ENCODE data around the gene RUNDC1. TPM values are rescaled to one million over a fixed set of nuclear protein-coding genes. Genes with fewer than 3 reads are reported as not detected.

Gene RUNDC1
- total RNA-seq, 1 experiment from 2014 or later: 13.8 TPM

DNA sequence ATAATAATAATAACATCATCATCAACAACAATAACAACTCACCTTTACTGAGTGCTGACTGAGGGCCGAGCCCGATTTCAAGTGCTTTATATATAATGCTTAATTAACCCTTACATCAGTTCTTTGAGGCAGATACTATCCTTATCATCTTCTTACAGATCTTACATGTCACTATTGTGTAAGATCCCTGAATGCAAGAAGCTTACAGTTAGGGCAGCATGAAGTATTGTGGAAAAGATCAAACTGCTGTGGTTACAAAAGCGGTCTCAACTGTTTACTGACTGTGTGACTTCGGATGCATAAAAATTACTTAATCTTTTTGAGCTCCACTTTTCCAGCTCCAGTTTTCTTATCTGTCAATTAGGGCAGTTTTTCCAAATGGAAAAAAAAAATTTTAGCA lies 38.6 kb downstream of the RUNDC1 start:
- no peak for DNase-seq (ENCODE audit: low spot score)

GRCh38 chr17:43019418-43019817 lies 39.1 kb downstream of the RUNDC1 start:
- no peak for DNase-seq (ENCODE audit: low spot score)

- no peak for DNase-seq (ENCODE audit: low spot score)
Observed at GRCh38 chr17:43020030-43020621, 39.8 kb downstream of the RUNDC1 start.

GRCh38 chr17:43020789-43021740 lies 40.7 kb downstream of the RUNDC1 start:
- DNase-seq (ENCODE audit: low spot score): peak; percentile 45

DNA sequence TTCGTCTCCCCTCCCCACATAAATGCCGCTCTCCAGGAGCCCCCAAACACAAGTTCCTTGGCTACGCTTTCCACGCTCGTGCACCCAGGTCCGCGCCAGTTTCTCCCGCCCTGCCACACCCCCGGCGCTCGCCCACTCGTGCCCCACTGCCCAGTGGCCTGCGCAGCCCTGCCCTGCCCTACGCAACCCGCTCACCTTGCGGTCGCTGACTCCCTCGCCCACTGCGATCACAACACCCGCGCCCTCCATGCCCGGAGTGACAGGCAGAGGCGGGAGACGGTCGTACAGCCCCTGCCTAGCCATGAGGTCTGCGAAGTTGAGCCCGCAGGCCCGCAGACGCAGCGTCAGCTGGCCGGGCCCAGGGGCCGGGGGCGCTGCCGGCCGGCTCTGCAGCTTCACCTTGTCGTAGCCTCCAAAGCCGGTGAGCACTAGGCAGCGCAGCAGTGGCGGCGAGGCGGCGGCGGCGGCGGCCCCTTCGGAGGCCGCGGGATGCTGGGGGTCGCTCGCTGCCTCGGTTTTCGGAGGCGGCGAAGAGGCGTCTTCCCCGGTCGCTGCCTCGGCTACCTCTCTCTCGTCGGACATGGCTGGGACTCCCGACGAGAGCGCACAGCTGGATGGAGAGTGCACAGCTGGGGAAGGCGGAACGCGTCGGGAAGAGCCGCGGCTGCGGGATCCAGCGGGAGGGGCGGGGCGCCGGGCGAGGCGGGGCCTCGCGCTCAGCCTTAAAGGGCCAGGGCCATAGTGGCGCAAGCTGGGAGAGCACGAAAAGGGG lies 41.6 kb downstream of the RUNDC1 start, which contains the start of gene VAT1:
TSS of gene VAT1 (minus strand) at position 645 of the 772 bp plus-strand sequence. CDS start at position 582, 63 bp downstream.
- DNase-seq (ENCODE audit: low spot score): peak; percentile 84

- peak; percentile 89 for DNase-seq (ENCODE audit: low spot score)
Observed at GRCh38 chr17:43024407-43025289, 44.3 kb downstream of the RUNDC1 start, which contains the start of gene RND2. Gene RND2, plus strand, starts transcription at chr17:43025231. Its CDS starts 117 bp downstream, at chr17:43025348.

- DNase-seq (ENCODE audit: low spot score): no peak
Observed at GRCh38 chr17:43025290-43025657, 44.9 kb downstream of the RUNDC1 start.

GRCh38 chr17:43025766-43026537 lies 45.6 kb downstream of the RUNDC1 start:
- no peak for DNase-seq (ENCODE audit: low spot score)

DNA sequence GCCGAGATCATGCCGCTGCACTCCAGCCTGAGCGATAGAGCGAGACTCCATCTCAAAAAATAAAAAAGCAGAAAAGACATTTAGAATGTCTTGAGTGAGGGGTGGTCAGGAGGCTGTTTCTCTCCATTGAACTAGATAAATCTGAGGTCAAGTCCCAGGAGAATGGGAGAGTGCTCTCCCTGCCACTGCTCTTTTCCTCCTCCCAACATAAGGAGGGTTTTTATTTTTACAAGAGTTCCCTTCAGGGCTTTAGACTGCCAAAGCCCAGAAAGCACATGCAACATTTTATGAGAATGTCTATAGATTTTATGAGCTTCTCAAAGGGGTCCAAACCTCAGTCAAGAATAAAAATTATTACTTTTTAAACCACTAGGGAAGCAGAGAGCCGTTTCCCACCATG lies 46.2 kb downstream of the RUNDC1 start:
- no peak for DNase-seq (ENCODE audit: low spot score)

DNA sequence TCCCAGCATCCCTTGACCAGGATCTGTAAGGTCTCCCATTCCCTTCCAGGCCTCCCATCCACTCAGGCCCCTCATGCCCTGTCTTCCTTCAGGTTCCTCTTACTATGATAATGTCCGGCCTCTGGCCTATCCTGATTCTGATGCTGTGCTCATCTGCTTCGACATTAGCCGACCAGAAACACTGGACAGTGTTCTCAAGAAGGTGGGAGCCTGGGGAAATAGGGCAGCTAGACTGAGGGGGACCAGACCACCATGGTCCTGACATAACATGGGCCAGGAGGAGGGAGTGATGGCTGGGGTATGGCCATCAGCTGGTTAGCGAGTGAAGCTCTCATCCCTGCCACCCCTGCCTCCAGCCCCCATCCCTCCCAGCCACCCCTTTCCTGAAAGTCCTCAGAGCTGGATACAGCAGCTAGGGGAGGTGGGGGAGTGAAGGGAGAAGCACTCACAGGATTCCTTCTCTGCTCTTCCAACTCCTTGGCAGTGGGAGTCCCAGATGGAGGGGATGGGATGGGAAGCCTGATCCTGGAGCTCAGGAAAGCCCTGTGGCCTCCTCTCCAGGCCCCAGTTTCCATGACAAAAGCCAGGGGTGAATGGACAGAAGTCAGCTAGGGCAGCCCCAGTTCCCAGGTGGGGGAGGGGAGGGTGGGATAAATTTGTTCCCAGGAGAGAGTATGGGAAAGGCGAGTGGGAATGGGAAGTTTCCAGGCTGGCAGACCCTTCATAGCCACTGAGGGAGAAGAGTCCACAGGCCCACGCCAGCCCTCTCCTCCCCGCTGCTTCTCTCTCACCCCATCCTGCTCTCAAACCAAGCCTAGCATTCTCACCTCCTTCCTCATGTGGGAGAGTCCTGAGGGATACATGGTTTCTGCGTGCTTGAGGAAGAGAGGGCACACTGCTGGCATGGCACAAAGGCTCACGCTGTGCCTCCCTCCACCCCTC lies 47.0 kb downstream of the RUNDC1 start:
- no peak for DNase-seq (ENCODE audit: low spot score)

- no peak for DNase-seq (ENCODE audit: low spot score)
Observed at GRCh38 chr17:43028221-43028861, 48.0 kb downstream of the RUNDC1 start.

DNA sequence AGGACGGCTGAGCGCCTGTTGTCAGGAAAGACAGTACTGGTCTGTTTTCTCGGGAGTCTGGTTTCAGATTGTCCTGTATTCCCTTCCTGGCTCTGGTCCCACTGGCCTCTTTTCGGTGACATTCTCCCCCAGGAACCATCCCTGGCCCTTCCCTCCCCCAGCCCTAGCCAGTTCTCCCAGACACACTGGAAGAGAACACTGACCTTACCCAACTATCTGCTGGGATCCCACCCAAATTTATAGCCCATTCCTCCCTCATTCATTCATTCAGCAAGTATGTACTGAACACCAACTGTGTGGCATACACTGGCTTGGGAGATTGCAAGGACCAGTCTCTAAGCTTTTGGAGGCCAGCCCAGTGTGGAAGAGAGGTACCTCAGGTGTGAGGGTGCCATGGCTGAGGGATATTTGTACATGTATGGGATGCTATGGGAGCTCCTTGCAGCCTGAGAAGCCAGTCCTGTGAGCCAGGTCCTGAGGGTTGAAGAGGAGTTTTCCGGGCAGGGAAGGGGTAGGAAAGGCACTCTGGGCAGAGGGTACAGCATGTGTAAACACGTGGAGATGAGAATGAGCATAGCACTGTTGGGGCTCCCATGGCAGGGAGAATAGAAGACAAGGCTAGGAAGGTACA lies 49.9 kb downstream of the RUNDC1 start:
- no peak for DNase-seq (ENCODE audit: low spot score)

GRCh38 chr17:43031666-43032065 lies 51.3 kb downstream of the RUNDC1 start:
- DNase-seq (ENCODE audit: low spot score): no peak

DNA sequence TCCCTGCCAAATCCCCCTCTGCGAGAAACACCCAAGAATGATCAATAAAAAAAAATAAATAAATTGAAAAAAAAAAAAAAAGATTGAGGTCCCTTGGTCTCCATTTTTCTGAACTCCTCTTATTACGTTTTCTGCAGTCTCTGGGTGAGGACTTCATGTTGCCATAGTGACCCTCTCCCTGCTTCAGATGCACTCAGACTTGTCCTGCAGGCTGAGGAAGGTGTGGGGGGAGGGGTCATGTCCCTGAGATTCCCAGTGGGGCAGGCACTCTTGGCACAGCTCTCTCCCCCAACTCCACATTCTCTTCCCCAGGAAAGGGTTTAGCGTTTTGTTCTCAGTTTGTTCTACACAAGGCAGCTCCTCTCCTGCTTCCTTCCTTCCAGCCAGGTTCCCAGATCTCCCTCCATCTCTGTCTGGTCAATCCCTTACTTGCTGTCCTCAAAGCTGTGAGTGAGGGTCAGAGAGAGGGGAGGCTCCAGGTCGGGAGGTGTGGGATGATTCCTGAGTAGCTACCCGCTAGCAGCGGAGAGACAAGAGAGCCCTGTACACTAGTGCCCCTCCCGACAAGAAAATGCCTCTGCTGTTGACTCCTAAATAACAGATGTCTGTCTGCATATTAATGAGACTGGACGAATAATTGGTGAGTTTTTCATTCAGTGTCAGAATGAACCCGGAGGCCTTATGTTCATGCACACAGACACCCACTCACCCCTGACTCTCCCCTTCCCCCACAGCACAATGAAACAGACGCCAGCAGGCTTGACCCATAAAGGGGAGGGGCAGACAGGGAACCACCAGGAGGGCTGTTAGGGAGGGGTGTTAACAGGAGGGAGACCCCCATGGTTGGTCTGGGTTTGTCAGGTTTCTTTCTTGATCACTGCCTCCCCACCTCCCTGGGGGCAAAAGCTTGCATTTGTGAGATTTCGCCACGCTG lies 53.9 kb downstream of the RUNDC1 start:
- no peak for DNase-seq (ENCODE audit: low spot score)

GRCh38 chr17:43034894-43035293 lies 54.5 kb downstream of the RUNDC1 start:
- no peak for DNase-seq (ENCODE audit: low spot score)

GRCh38 chr17:43039646-43040045 lies 59.3 kb downstream of the RUNDC1 start:
- no peak for DNase-seq (ENCODE audit: low spot score)

- DNase-seq (ENCODE audit: low spot score): no peak
Observed at GRCh38 chr17:43040655-43041054, 60.3 kb downstream of the RUNDC1 start.

Data from HT-29 (cell line).